Liver (tissue), 9 donors: ENCODE data around the gene SLC6A18. TPM values are rescaled to one million over a fixed set of nuclear protein-coding genes. Genes with fewer than 3 reads are reported as not detected.

Experiments
- DNase-seq: peaks from one replicate; pipeline ENCODE4 v3.0.0-alpha.2; 2017; ENCODE audit warnings: low spot score
- H3K27ac ChIP-seq, 2 donors: one replicate each; pipeline ENCODE4 v1.7.0; 2013; ENCODE audit warnings: inconsistent platforms in 2 of 2, low read length in 2 of 2, control low read depth in 1 of 2, low read depth in 1 of 2, mild to moderate bottlenecking in 1 of 2
- H3K27me3 ChIP-seq, 4 donors: one replicate each; pipeline versions ENCODE4 v1.6.1 to v1.7.0; 2013; ENCODE audit warnings: low read length in 3 of 4, inconsistent platforms in 1 of 4, mild to moderate bottlenecking in 1 of 4, moderate library complexity in 1 of 4; ENCODE audit not compliant: control insufficient read depth in 4 of 4, insufficient read depth in 4 of 4
- H3K36me3 ChIP-seq, 4 donors: one replicate each; pipeline versions ENCODE4 v1.6.1 to v1.7.0; 2013; ENCODE audit warnings: low read length in 3 of 4, mild to moderate bottlenecking in 3 of 4, low read depth in 1 of 4, moderate library complexity in 1 of 4; ENCODE audit not compliant: control insufficient read depth in 4 of 4, insufficient read depth in 3 of 4
- H3K4me1 ChIP-seq, 4 donors: one replicate each; pipeline versions ENCODE4 v1.6.1 to v1.7.0; 2013; ENCODE audit warnings: low read length in 3 of 4, mild to moderate bottlenecking in 3 of 4, moderate library complexity in 1 of 4; ENCODE audit not compliant: control insufficient read depth in 4 of 4, insufficient read depth in 4 of 4
- H3K4me3 ChIP-seq, 3 donors: one replicate each; pipeline versions ENCODE4 v1.6.1 to v1.7.0; 2013; ENCODE audit warnings: low read length in 3 of 3, control low read depth in 1 of 3, low read depth in 1 of 3, mild to moderate bottlenecking in 1 of 3
- H3K9ac ChIP-seq, 2 donors: one replicate each; pipeline ENCODE4 v1.7.0; 2013; ENCODE audit warnings: low read length in 2 of 2, mild to moderate bottlenecking in 2 of 2, moderate library complexity in 2 of 2, control low read depth in 1 of 2, low read depth in 1 of 2
- H3K9me3 ChIP-seq, 4 donors: one replicate each; pipeline versions ENCODE4 v1.6.1 to v1.7.0; 2013; ENCODE audit warnings: low read length in 3 of 4; ENCODE audit not compliant: control insufficient read depth in 4 of 4
- ATF3 ChIP-seq: IDR thresholded peaks from 2 replicates; pipeline ENCODE4 v1.6.1; 2016; ENCODE audit warnings: antibody characterized with exemption
- CTCF ChIP-seq: fragments of 150-350 bp; IDR thresholded peaks from 2 replicates; pipeline ENCODE4 v1.5.1; 2017; ENCODE audit warnings: improper control_type of control experiment, low read depth, low read length; ENCODE audit not compliant: missing input control
- EGR1 ChIP-seq, 2 donors: IDR thresholded peaks; 2 replicates each; pipeline ENCODE4 v1.6.1; 2016 to 2018; ENCODE audit warnings: antibody characterized with exemption in 2 of 2, low read depth in 2 of 2
- FOXA1 ChIP-seq: IDR thresholded peaks from 2 replicates; pipeline ENCODE4 v1.6.1; 2016; ENCODE audit warnings: antibody characterized with exemption
- FOXA2 ChIP-seq: IDR thresholded peaks from 2 replicates; pipeline ENCODE4 v1.6.1; 2016; ENCODE audit warnings: antibody characterized with exemption
- GABPA ChIP-seq, 2 donors: IDR thresholded peaks in 1 of 2; conservative IDR thresholded peaks in 1 of 2; 2 replicates each; pipeline ENCODE4 v1.6.1; 2016; ENCODE audit warnings: antibody characterized with exemption in 2 of 2, mild to moderate bottlenecking in 1 of 2, moderate library complexity in 1 of 2
- HNF4A ChIP-seq, 2 donors: conservative IDR thresholded peaks; 2 replicates each; pipeline ENCODE4 v1.6.1; 2016; ENCODE audit warnings: antibody characterized with exemption in 2 of 2, mild to moderate bottlenecking in 2 of 2
- HNF4G ChIP-seq: IDR thresholded peaks from 2 replicates; pipeline ENCODE4 v1.6.1; 2016; ENCODE audit warnings: antibody characterized with exemption
- JUND ChIP-seq, 2 donors: IDR thresholded peaks; 2 replicates each; pipeline ENCODE4 v1.6.1; 2016; ENCODE audit warnings: antibody characterized with exemption in 2 of 2
- MAX ChIP-seq: IDR thresholded peaks from 2 replicates; pipeline ENCODE4 v1.6.1; 2016; ENCODE audit warnings: antibody characterized with exemption
- NR2F2 ChIP-seq: IDR thresholded peaks from 2 replicates; pipeline ENCODE4 v1.6.1; 2016; ENCODE audit warnings: antibody characterized with exemption
- RAD21 ChIP-seq, 2 donors: IDR thresholded peaks; 2 replicates each; pipeline ENCODE4 v1.6.1; 2016; ENCODE audit warnings: antibody characterized with exemption in 2 of 2, mild to moderate bottlenecking in 2 of 2
- REST ChIP-seq: IDR thresholded peaks from 2 replicates; pipeline ENCODE4 v1.6.1; 2016; ENCODE audit warnings: antibody characterized with exemption, mild to moderate bottlenecking
- RXRA ChIP-seq, 2 donors: IDR thresholded peaks; 2 replicates each; pipeline ENCODE4 v1.6.1; 2017 to 2018; ENCODE audit warnings: antibody characterized with exemption in 2 of 2, mild to moderate bottlenecking in 1 of 2
- SP1 ChIP-seq: IDR thresholded peaks from 2 replicates; pipeline ENCODE4 v1.6.1; 2018; ENCODE audit warnings: antibody characterized with exemption, mild to moderate bottlenecking
- TAF1 ChIP-seq: conservative IDR thresholded peaks from 2 replicates; pipeline ENCODE4 v1.6.1; 2016; ENCODE audit warnings: antibody characterized with exemption, mild to moderate bottlenecking
- YY1 ChIP-seq: IDR thresholded peaks from 2 replicates; pipeline ENCODE4 v1.6.1; 2016; ENCODE audit warnings: antibody characterized with exemption, mild to moderate bottlenecking
- ZBTB33 ChIP-seq: IDR thresholded peaks from 2 replicates; pipeline ENCODE4 v1.6.1; 2016; ENCODE audit warnings: antibody characterized with exemption
- WGBS: extraction: QIAGEN DNeasy Blood & Tissue Kit; methylation state at CpG from one replicate; pipeline ENCODE4 v1.1.7; 2013; 5-methylcytosine and 5-hydroxymethylcytosine counted together
- polyA plus RNA-seq, 2 donors: library from polyadenylated mRNA; stranded (reverse) in 1 of 2; unstranded in 1 of 2; fragments of 200-250 nt in 1 of 2; fragments of >200 nt in 1 of 2; fragmentation: Nextera tagmentation in 1 of 2; extraction: Ambion mirVana in 1 of 2; gene quantifications; one replicate each; pipeline versions ENCODE4 v1.2.1 to v1.2.3, GENCODE V29; 2013 to 2015
- total RNA-seq, 2 donors: library from RNA; depleted of rRNA; stranded (reverse); fragments of >200 nt; gene quantifications; one replicate each; pipeline ENCODE4 v1.2.3, GENCODE V29; 2014
- donor health status: healthy.
- donor health status: healthy.
- donor health status: healthy.
- donor health status: healthy.
- donor health status: healthy.

SLC6A18 gene
- total and polyA plus RNA-seq, 4 donors = not detected

GRCh38 chr5:1189269-1189668, 35.9 kb upstream of the SLC6A18 start:
- TF ChIP-seq NR2F2 = no peak
- no peak for TF ChIP-seq ATF3
- TF ChIP-seq REST = no peak
- no peak for TF ChIP-seq MAX
- TF ChIP-seq RAD21 (IDR thresholded peaks at IDR 0.05) = no peak
- no peak for TF ChIP-seq SP1
- TF ChIP-seq HNF4G = no peak
- TF ChIP-seq RXRA (IDR thresholded peaks at IDR 0.05) = no peak
- no peak for TF ChIP-seq CTCF
- no peak for TF ChIP-seq YY1
- TF ChIP-seq TAF1 = no peak
- no peak for TF ChIP-seq ZBTB33
- no peak for TF ChIP-seq JUND (IDR thresholded peaks at IDR 0.05)
- no peak for TF ChIP-seq FOXA2
- TF ChIP-seq FOXA1 = no peak
- TF ChIP-seq EGR1 (IDR thresholded peaks at IDR 0.05; ENCODE audit: low read depth in 2 of 2) = no peak

GRCh38 chr5:1190278-1190677, 34.9 kb upstream of the SLC6A18 start:
- Histone ChIP-seq H3K27me3 (peaks cover 0 to 2% (median under 1%) of the 10 kb centered on the region in 4 donors), H3K27ac (no peak overlapping the region)
- 93% methylated on average over 12 of the region's 12 CpGs for WGBS
- TF ChIP-seq GABPA (IDR thresholded peaks at IDR 0.05 in 1 of 2, conservative IDR thresholded peaks at IDR 0.05 in 1 of 2) (no peak), CTCF (no peak), EGR1 (IDR thresholded peaks at IDR 0.05; ENCODE audit: low read depth in 2 of 2) (no peak), RAD21 (IDR thresholded peaks at IDR 0.05) (no peak), ZBTB33 (no peak), JUND (IDR thresholded peaks at IDR 0.05) (no peak), FOXA2 (no peak), HNF4G (no peak), YY1 (no peak), SP1 (no peak), NR2F2 (no peak), RXRA (IDR thresholded peaks at IDR 0.05) (no peak), MAX (no peak), HNF4A (conservative IDR thresholded peaks at IDR 0.05) (no peak)

More at GRCh38 chr5:1189269-1189668, 35.9 kb upstream of the SLC6A18 start:
- Histone ChIP-seq H3K9ac (no peak overlapping the region), H3K9me3 (no peaks in the 10 kb centered on the region), H3K4me3 (no peak overlapping the region), H3K27ac (no peak overlapping the region), H3K27me3 (peaks cover 0 to 2% (median under 1%) of the 10 kb centered on the region in 4 donors), H3K4me1 (peaks cover 11 to 27% (median 23%) of the 10 kb centered on the region in 4 donors), H3K36me3 (no peaks in the 10 kb centered on the region)
- WGBS = 90% methylated on average over 10 of the region's 10 CpGs
- no peak for DNase-seq

More at GRCh38 chr5:1190278-1190677, 34.9 kb upstream of the SLC6A18 start:
- H3K9ac ChIP-seq = no peak overlapping the region
- H3K4me3 ChIP-seq = no peak overlapping the region
- H3K4me1 ChIP-seq = peaks cover 4 to 16% (median 13%) of the 10 kb centered on the region in 4 donors
- no peak for DNase-seq
- no peaks in the 10 kb centered on the region for H3K36me3 ChIP-seq
- no peaks in the 10 kb centered on the region for H3K9me3 ChIP-seq
